NB4 (cell line): Measurements from ENCODE around the gene MAST4.

ENCODE experiments used
- DNase-seq: peaks from one replicate; pipeline ENCODE4 v3.0.0; 2010; ENCODE audit warnings: low read depth
- H3K4me3 ChIP-seq: one replicate; pipeline ENCODE4 v1.5.1; 2011; ENCODE audit warnings: mild to moderate bottlenecking, low read depth, low read length, moderate library complexity
- MAX ChIP-seq: IDR thresholded peaks from 2 replicates; pipeline ENCODE4 v1.6.1; 2011; ENCODE audit warnings: low read depth, low read length
- MYC ChIP-seq: IDR thresholded peaks from 2 replicates; pipeline ENCODE4 v1.6.1; 2011; ENCODE audit warnings: low read depth, low read length
- POLR2A ChIP-seq: IDR thresholded peaks from 2 replicates; pipeline ENCODE4 v1.6.1; 2011; ENCODE audit warnings: mild to moderate bottlenecking; ENCODE audit not compliant: insufficient read length; ENCODE audit errors: extremely low read depth
- TF ChIP-seq, protein P1 (sequence below): IDR thresholded peaks from one replicate; pipeline ENCODE4 v1.5.1; 2012; ENCODE audit warnings: low read depth, low read length

MAST4 gene

DNA sequence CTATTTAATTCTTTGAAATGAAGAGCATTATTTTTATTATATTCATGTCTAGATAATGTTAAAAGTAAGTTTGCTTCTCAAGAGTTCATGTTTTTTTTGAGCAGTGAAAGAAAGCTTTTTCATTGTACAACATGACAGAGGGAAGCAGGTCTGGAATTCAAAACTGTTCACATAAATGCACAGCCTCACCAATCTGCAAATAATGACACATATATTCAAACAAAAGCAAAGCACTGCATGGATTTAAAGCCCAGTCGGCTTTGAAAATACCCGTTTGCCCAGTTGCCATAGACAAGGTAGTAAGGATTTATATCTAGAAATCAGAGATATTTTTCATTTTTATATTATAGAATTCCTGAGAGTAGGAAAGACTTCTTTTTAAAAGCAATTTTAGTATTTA is 398.6 kb downstream of the MAST4 start:
- TF ChIP-seq MAX (no peak), MYC (no peak)
- TF ChIP-seq, protein P1, sequence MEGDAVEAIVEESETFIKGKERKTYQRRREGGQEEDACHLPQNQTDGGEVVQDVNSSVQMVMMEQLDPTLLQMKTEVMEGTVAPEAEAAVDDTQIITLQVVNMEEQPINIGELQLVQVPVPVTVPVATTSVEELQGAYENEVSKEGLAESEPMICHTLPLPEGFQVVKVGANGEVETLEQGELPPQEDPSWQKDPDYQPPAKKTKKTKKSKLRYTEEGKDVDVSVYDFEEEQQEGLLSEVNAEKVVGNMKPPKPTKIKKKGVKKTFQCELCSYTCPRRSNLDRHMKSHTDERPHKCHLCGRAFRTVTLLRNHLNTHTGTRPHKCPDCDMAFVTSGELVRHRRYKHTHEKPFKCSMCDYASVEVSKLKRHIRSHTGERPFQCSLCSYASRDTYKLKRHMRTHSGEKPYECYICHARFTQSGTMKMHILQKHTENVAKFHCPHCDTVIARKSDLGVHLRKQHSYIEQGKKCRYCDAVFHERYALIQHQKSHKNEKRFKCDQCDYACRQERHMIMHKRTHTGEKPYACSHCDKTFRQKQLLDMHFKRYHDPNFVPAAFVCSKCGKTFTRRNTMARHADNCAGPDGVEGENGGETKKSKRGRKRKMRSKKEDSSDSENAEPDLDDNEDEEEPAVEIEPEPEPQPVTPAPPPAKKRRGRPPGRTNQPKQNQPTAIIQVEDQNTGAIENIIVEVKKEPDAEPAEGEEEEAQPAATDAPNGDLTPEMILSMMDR, result no peak
- H3K4me3 ChIP-seq, result no peak overlapping the region
- DNase-seq, result no peak

DNA sequence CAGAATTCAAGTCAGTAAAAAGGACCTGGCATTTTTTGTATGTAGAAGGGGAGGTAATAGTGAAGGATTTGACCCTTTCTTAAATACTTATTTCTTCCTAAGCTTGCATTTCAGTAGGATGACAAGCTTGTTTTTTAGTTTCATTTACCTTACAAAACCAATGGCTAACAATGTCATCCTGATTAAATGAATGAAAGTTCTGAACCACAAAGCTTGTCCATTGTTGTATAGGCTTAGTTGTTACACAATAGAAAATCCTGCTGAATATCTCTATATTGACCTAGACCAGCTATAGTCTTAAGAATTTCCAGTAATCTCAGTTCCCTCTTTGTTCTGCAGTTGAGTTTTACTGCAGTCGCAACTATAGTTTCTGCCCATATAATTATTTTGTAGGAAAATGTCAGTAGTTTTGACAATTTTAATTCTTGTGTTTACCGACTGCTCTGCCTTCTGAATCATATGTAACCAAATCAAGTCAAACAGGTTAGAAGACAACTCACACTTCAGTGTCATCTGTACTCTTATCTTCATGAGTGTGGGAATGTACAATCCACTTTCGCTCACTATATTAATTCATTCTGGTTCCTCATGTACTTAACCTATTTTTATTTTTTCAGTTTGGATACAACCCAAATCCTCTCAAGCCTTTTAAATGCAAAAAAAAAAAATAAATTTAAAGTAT is 404.7 kb downstream of the MAST4 start:
- TF ChIP-seq POLR2A (no peak), MYC (no peak), MAX (no peak)
- TF ChIP-seq, protein P1, result no peak
- no peak for DNase-seq
- H3K4me3 ChIP-seq, result no peak overlapping the region

DNA sequence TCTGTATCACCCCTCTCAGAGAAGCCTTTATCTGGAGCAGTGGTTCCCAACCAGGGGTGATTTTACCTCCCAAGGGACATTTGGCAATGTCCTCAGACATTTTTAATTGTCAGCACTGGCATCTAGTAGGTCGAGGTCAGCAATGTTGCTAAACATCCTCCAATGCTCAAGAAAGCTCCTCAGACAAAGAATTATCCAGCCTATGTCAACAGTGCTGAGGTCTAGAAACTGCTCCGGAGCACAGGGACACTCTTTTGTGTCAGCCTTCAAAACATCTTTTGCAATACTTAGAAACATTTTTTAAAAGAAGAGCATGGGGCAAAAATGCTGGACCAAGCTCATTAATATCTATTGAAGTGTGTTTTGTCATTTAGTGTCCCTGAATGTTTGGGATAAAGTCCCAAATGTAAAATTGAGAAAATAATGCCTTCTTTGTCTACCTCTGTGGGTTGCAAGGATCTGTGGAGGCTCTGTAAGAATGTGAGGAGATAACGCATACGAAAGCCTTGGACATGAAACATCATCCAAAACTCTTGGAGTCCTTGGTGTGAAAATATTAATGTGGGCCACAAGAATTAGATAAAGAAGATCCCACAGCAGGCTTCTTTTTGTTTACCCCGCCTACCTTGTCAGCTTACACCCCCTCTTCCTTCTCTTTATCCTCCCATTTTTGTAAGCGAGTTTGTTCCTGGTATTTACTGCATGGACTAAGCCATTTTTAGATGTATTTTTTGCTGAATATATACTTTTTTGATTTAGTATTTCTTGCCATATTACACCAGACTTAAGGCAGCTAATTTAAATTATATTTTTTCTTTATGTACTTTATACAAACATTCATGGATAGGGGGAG is 406.9 kb downstream of the MAST4 start:
- no peak for DNase-seq
- TF ChIP-seq, protein P1, result no peak
- H3K4me3 ChIP-seq, result no peak overlapping the region

DNA sequence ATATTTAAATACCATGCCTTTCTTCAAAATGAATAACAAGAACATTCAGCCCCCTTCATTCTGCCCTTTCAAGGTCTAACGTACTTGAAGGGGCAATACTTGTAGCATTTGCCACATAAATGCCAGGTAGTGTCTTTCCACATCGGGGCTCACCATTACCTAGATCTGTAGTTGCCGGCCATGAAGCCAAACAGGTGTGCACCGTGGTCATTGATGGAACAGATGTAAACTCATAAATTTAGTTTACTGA is 407.4 kb downstream of the MAST4 start:
- no peak for DNase-seq
- H3K4me3 ChIP-seq, result no peak overlapping the region
- TF ChIP-seq POLR2A (no peak), MYC (no peak), MAX (no peak)
- TF ChIP-seq, protein P1, result no peak

DNA sequence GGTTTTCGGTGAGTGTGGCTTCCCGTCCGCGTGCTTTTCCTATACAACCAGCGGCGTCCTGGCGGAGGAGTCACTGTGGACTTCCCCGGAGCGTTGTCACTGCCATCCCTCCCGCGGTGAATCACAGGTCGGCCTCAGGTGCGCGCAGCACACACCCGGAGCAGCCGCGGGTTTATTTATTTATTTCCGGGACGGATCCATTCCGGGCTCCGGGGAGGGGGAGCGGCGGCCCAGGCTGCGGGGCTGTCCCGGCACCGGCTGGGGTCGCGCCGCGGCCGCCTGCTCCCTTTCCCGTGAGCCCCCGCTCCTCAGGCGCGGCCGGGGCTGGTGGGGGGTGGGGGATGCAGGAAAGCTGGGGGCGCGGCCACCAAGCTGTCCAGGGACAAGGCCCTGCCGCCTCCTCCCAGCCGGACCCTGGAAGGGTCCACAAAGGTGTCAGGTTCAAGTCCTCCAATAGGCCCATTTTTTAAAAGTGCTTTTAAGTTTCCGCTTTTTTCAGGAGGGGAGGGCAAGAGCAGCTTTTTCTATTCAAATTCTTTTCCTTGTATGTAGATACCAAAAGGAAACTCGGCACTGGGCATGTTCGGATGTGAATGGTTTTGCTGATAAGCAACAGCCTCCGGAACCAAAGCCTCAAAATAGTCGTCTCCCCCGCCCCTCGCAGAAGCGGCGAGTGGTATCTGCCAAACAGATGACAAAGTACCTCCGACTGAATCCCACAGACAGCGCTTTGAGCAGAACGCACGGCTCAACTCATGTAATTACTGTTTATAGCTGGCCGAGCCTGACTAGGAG is 407.9 kb downstream of the MAST4 start:
- TF ChIP-seq MAX, result no peak
- TF ChIP-seq MYC, result no peak
- TF ChIP-seq POLR2A, result no peak
- no peak overlapping the region for H3K4me3 ChIP-seq
- DNase-seq, result peak; percentile 52

DNA sequence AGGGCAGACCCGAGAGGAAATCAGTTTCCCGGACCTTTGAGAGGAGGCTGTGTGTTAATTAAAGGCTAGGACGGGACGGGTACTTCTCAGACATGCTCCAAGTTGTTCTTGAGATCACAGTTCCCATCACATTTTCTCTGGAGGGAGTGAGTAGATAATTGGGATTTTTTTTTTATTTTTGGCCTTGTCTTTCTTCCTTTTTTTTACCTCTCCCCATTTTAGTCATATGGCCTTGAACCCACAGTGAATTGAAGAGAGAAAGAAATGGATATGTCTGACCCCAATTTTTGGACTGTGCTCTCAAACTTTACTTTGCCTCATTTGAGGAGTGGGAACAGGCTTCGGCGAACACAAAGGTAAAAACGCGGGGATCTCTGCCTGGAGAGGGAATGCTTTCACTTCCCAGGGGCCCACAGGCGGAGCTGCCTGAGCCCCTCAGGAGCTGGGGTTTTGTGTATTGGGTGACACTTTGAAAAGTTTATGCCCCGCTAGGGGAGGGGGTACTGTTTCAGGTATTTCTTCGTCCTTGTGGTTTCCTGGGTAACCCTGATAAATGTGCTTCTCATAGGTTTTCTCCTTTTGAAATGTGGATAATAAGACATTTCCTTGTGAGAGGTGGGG is 408.6 kb downstream of the MAST4 start:
- DNase-seq, result no peak
- no peak overlapping the region for H3K4me3 ChIP-seq
- no peak for TF ChIP-seq MYC
- no peak for TF ChIP-seq MAX
- no peak for TF ChIP-seq POLR2A
- TF ChIP-seq, protein P1, result no peak
